Lung (tissue), 12 donors: ENCODE measurements around the gene SLC51B. TPM values are rescaled to one million over a fixed set of nuclear protein-coding genes. Genes with fewer than 3 reads are reported as not detected.

ENCODE experiments used
- ATAC-seq: fragments of 200-7000 bp; cut with Tn5 transposase; one replicate; pipeline ENCODE4 v1.9.1; 2020; ENCODE audit warnings: moderate number of reproducible peaks; ENCODE audit not compliant: insufficient read depth, low FRiP score
- DNase-seq, 3 donors: peaks; one replicate each; pipeline ENCODE4 v3.0.0-alpha.2; 2013 to 2017
- H3K27ac ChIP-seq, 2 donors: one replicate each; pipeline ENCODE4 v1.5.1; 2013; ENCODE audit warnings: mild to moderate bottlenecking in 2 of 2, moderate library complexity in 2 of 2, control low read depth in 1 of 2, inconsistent platforms in 1 of 2, low read depth in 1 of 2, low read length in 1 of 2
- H3K27me3 ChIP-seq, 3 donors: one replicate each; pipeline ENCODE4 v1.5.1; 2013; ENCODE audit warnings: low read length in 2 of 3; ENCODE audit not compliant: control insufficient read depth in 3 of 3, insufficient read depth in 3 of 3
- H3K36me3 ChIP-seq, 4 donors: one replicate each; pipeline ENCODE4 v1.5.1; 2013; ENCODE audit warnings: low read length in 4 of 4, mild to moderate bottlenecking in 1 of 4, moderate library complexity in 1 of 4; ENCODE audit not compliant: control insufficient read depth in 4 of 4, insufficient read depth in 4 of 4
- H3K4me1 ChIP-seq, 5 donors: one replicate each; pipeline ENCODE4 v1.5.1; 2013; ENCODE audit warnings: low read length in 5 of 5, mild to moderate bottlenecking in 2 of 5, moderate library complexity in 1 of 5; ENCODE audit not compliant: control insufficient read depth in 5 of 5, insufficient read depth in 5 of 5
- H3K4me3 ChIP-seq: one replicate; pipeline ENCODE4 v1.5.1; 2013; ENCODE audit warnings: mild to moderate bottlenecking, control low read depth, moderate library complexity
- H3K9ac ChIP-seq, 2 donors: one replicate each; pipeline ENCODE4 v1.5.1; 2013; ENCODE audit warnings: low read length in 2 of 2, control low read depth in 1 of 2; ENCODE audit not compliant: insufficient read depth in 1 of 2
- H3K9me3 ChIP-seq, 4 donors: one replicate each; pipeline ENCODE4 v1.5.1; 2013; ENCODE audit warnings: low read length in 3 of 4, mild to moderate bottlenecking in 1 of 4, moderate library complexity in 1 of 4; ENCODE audit not compliant: control insufficient read depth in 4 of 4, insufficient read depth in 3 of 4
- WGBS, 2 donors: extraction: QIAGEN DNeasy Blood & Tissue Kit; methylation state at CpG; one replicate each; pipeline ENCODE4 v1.1.7; 2013; 5-methylcytosine and 5-hydroxymethylcytosine counted together
- polyA plus RNA-seq, 2 donors: library from polyadenylated mRNA; stranded (reverse); fragments of 200-250 nt; gene quantifications; one replicate each; pipeline ENCODE4 v1.2.1, GENCODE V29; 2013
- total RNA-seq, 2 donors: library from RNA; depleted of rRNA in 1 of 2; stranded (reverse); fragments of >200 nt in 1 of 2; gene quantifications; one replicate each; pipeline ENCODE4 v1.2.1, GENCODE V29; 2014 to 2021
- TF ChIP-seq, protein P1 (sequence below): IDR thresholded peaks from 2 replicates; pipeline ENCODE4 v1.5.1; 2012; ENCODE audit warnings: mild to moderate bottlenecking; ENCODE audit errors: control extremely low read depth, extremely low read depth
- donor health status: control.
- donor health status: control.
- donor health status: Bipolar disorder and iron deficiency.
- donor health status: healthy.
- donor health status: DM: yes; HTN: yes; CAD: no.

The SLC51B gene
- total and polyA plus RNA-seq, 4 donors: 0.85 to 7.3 (median 2.0) TPM

DNA sequence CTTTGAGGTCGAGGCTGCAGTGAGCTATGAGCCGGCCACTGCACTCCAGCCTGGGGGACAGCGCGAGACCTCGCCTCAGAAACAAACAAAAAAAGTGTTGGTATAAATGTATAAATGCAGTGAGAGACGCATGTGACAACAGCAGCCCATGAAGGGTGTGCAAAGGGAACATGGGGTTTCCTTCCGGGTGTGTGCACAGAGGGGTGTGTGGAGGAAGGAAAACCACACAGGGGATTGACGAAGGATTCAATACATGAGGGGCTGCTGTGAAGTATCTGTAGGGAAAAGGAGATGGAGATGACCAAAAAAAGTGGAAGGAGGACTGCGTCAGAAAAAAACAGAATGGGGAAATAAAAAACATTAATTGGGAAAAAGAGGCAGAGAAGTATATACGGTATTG, 16.8 kb upstream of the SLC51B start:
- H3K9me3 ChIP-seq: no peaks in the 10 kb centered on the region
- peaks cover 5 to 22% (median 11%) of the 10 kb centered on the region in 5 donors for H3K4me1 ChIP-seq
- peaks cover 0 to 16% (median 13%) of the 10 kb centered on the region in 4 donors for H3K36me3 ChIP-seq
- TF ChIP-seq, protein P1, sequence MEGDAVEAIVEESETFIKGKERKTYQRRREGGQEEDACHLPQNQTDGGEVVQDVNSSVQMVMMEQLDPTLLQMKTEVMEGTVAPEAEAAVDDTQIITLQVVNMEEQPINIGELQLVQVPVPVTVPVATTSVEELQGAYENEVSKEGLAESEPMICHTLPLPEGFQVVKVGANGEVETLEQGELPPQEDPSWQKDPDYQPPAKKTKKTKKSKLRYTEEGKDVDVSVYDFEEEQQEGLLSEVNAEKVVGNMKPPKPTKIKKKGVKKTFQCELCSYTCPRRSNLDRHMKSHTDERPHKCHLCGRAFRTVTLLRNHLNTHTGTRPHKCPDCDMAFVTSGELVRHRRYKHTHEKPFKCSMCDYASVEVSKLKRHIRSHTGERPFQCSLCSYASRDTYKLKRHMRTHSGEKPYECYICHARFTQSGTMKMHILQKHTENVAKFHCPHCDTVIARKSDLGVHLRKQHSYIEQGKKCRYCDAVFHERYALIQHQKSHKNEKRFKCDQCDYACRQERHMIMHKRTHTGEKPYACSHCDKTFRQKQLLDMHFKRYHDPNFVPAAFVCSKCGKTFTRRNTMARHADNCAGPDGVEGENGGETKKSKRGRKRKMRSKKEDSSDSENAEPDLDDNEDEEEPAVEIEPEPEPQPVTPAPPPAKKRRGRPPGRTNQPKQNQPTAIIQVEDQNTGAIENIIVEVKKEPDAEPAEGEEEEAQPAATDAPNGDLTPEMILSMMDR: no peak
- peak overlapping the region in 1 of 2 donors; percentile 34 for H3K27ac ChIP-seq
- no peak overlapping the region for H3K4me3 ChIP-seq
- no peaks in the 10 kb centered on the region for H3K27me3 ChIP-seq
- DNase-seq (no peak), ATAC-seq (no peak)
- 24 to 28% methylated on average over 10 of the region's 10 CpGs for WGBS, 2 donors
- peak overlapping the region; percentile 63 to 66 for H3K9ac ChIP-seq

DNA sequence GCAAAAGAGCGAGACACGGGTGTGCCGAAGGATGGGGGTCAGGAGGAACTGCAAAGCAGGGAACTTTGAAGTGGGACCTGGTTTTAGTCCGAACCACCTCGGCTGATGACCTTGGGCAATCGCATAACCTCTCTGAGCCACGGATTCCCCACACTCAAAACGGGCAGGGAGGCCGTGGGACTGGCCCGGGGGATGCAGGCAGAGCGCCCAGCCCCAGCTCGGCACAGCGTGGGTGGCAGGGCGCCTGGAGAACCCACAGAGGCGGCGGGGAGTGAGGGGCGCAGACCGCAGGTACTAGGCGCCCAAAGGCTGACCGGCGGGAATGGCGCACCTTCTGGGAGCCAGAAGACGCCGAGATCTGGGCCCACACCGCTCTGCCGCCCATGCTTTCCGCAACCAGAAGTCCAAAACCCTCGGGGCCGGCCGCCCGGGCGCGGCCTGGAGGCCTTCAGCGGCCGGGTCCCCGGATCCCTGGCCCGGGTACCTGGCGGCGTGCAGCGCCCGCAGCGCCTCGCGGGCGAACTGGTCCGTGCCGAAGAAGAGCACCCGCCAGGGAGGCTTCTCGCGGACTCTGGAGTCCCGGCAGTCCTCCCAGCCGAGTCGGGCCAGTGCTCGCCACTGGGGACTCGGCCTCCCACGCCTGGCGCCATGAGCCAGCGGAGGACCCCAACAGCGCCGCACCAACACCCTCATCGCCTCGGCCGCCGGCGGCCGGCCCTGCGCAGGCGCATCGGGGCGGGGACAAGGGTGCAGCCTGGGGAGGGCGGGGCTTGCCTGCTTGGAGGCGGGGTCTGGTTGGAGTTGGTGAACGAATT, 16.1 kb upstream of the SLC51B start, which contains the start of gene MTFMT:
Gene MTFMT (minus strand): TSS at position 719 of the 815 bp plus-strand sequence. CDS start 26 bp downstream, at position 693.
- no peaks in the 10 kb centered on the region for H3K9me3 ChIP-seq
- TF ChIP-seq, protein P1: no peak
- peak within 1 kb of the TSS; percentile 84 to 86 for H3K27ac ChIP-seq
- H3K27me3 ChIP-seq: no peaks in the 10 kb centered on the region
- H3K4me3 ChIP-seq: peak within 1 kb of the TSS; percentile 97
- H3K4me1 ChIP-seq: peaks cover 5 to 30% (median 16%) of the 10 kb centered on the region in 5 donors
- peak; percentile 92 to 93 (median 93) for DNase-seq
- H3K9ac ChIP-seq: peak within 1 kb of the TSS; percentile 63 to 66
- ATAC-seq: peak; percentile 96
- 0% methylated on average over 73 of the region's 73 CpGs for WGBS, 2 donors
- peaks cover 0 to 16% (median 9%) of the 10 kb centered on the region in 4 donors for H3K36me3 ChIP-seq

DNA sequence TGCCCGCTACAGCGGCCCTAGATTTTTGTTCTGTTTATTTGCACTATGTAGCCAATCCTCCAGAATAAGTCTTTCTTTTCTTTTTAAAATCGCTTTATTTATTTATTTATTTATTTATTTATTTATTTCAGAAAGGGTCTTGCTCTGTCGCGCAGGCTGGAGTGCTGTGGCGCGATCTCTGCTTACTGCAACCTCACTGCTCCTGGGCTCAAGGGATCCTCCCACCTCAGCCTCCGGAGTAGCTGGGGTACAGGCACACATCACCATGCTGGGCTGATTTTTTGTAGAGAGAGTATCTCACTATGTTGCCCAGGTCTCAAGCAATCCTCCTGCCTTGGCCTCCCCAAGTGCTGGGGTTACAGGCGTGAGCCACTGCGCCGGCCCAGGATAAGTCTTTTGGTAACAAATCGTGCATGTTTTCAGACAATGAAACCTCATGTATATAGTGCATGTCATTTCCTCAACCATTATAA, 15.4 kb upstream of the SLC51B start:
- H3K27ac ChIP-seq: no peak overlapping the region
- 58 to 60% methylated on average over 12 of the region's 12 CpGs for WGBS, 2 donors
- H3K36me3 ChIP-seq: peaks cover 0 to 10% (median 6%) of the 10 kb centered on the region in 4 donors
- DNase-seq (no peak), ATAC-seq (no peak)
- TF ChIP-seq, protein P1: no peak
- no peaks in the 10 kb centered on the region for H3K27me3 ChIP-seq
- no peak overlapping the region for H3K4me3 ChIP-seq
- peaks cover 5 to 32% (median 16%) of the 10 kb centered on the region in 5 donors for H3K4me1 ChIP-seq
- H3K9ac ChIP-seq: no peak overlapping the region
- H3K9me3 ChIP-seq: no peaks in the 10 kb centered on the region
